ENCODE results near the gene UNC79.

- peak; percentile 32 to 71 (median 53) for TF ChIP-seq CTCF (IDR thresholded peaks at IDR 0.05)
- TF ChIP-seq POLR2A (IDR thresholded peaks at IDR 0.05): no peak
Observed at GRCh38 chr14:93619176-93619793, 188.5 kb downstream of the UNC79 start.

Measured in heart left ventricle (tissue), 13 donors.